Naive thymus-derived CD8-positive, alpha-beta T cell (primary cell): ENCODE data around the gene DUOX1. TPM values are rescaled to one million over a fixed set of nuclear protein-coding genes. Genes with fewer than 3 reads are reported as not detected.

Source experiments
- ATAC-seq, 2 donors: fragments of 150-1000 bp; cut with Tn5 transposase in 1 of 2; sonication (Bioruptor Pico), chemical (Tn5 transposase) in 1 of 2; 1 replicate in 1 of 2; 2 replicates in 1 of 2; pipeline ENCODE4 v1.10.0; 2021; ENCODE audit warnings: mild to moderate bottlenecking in 2 of 2, moderate library complexity in 2 of 2
- POLR2A ChIA-PET: fragments of 350-600 bp; sonication (Branson Sonifier 250); formaldehyde crosslinking; loops from one replicate; lab custom pipeline; 2021; ENCODE audit warnings: antibody characterized with exemption; lab: Charles Lee
- DNase-seq, 10 donors: peaks; one replicate each; pipeline versions ENCODE4 v3.0.0 to v3.0.0-alpha.2; 2020 to 2022
- H3K27ac Mint-ChIP-seq, 10 donors: one replicate each; pipeline ENCODE4 v1.8.0; 2020 to 2022; ENCODE audit warnings: mild to moderate bottlenecking in 10 of 10, mixed read lengths in 10 of 10, moderate library complexity in 4 of 10, inconsistent platforms in 1 of 10
- H3K27me3 Mint-ChIP-seq, 5 donors: one replicate each; pipeline ENCODE4 v1.8.0; 2021 to 2022; ENCODE audit warnings: mixed read lengths in 5 of 5
- H3K36me3 Mint-ChIP-seq, 3 donors: one replicate each; pipeline ENCODE4 v1.8.0; 2020 to 2022; ENCODE audit warnings: mixed read lengths in 3 of 3, mild to moderate bottlenecking in 2 of 3, inconsistent platforms in 1 of 3
- H3K4me1 Mint-ChIP-seq, 4 donors: one replicate each; pipeline ENCODE4 v1.8.0; 2021 to 2022; ENCODE audit warnings: mixed read lengths in 4 of 4
- H3K4me3 Mint-ChIP-seq, 10 donors: one replicate each; pipeline ENCODE4 v1.8.0; 2020 to 2022; ENCODE audit warnings: mild to moderate bottlenecking in 10 of 10, mixed read lengths in 10 of 10, moderate library complexity in 6 of 10, inconsistent platforms in 1 of 10
- H3K9me3 Mint-ChIP-seq, 9 donors: one replicate each; pipeline ENCODE4 v1.8.0; 2020 to 2022; ENCODE audit warnings: mixed read lengths in 9 of 9, mild to moderate bottlenecking in 3 of 9, inconsistent platforms in 1 of 9, moderate library complexity in 1 of 9
- polyA plus RNA-seq, 3 donors: library from polyadenylated mRNA; unstranded; fragments of 300-500 nt; fragmentation: Illumina TruSeq; gene quantifications; one replicate each; pipeline ENCODE4 v1.2.3, GENCODE V29; 2021
- total RNA-seq, 8 experiments: library from RNA in 2 of 8; stranded (reverse) in 2 of 8; gene quantifications; one replicate each; pipeline ENCODE4 v1.2.3 and lab custom pipeline; 2021 to 2026

The DUOX1 gene
- total and polyA plus RNA-seq, 5 experiments from 2014 or later = 0.35 to 3.7 (median 0.40) TPM; not detected in 2

- Mint-ChIP-seq H3K4me3 (peak overlapping the region; percentile 68 to 93 (median 88)), H3K36me3 (peaks cover 0 to 2% (median 0%) of the 10 kb centered on the region in 3 donors), H3K27me3 (peaks cover 42 to 81% (median 65%) of the 10 kb centered on the region in 5 donors), H3K4me1 (peaks cover 21 to 49% (median 39%) of the 10 kb centered on the region in 4 donors), H3K9me3 (peaks cover 0 to 2% (median 0%) of the 10 kb centered on the region in 9 donors), H3K27ac (peak overlapping the region in 3 of 10 donors; percentile 34 to 73 (median 66))
- peak; percentile 67 to 90 (median 78) for DNase-seq
- ATAC-seq = peak; percentile 98
- POLR2A ChIA-PET = interaction anchor here (0.7 kb wide), 1 partner anchor 284 kb away, joined by 3 read pairs; a partner anchor contains a TSS
Measured at GRCh38 chr15:45118131-45118588, 11.6 kb upstream of the DUOX1 start.

GRCh38 chr15:45118996-45119395 lies 10.8 kb upstream of the DUOX1 start:
- peaks cover 0 to 2% (median 0%) of the 10 kb centered on the region in 9 donors for H3K9me3 Mint-ChIP-seq
- H3K4me1 Mint-ChIP-seq = peaks cover 17 to 40% (median 31%) of the 10 kb centered on the region in 4 donors
- DNase-seq (no peak), ATAC-seq (no peak)
- H3K27ac Mint-ChIP-seq = no peak overlapping the region
- H3K27me3 Mint-ChIP-seq = peaks cover 39 to 81% (median 61%) of the 10 kb centered on the region in 5 donors
- no peak overlapping the region for H3K4me3 Mint-ChIP-seq
- peaks cover 0 to under 1% (median 0%) of the 10 kb centered on the region in 3 donors for H3K36me3 Mint-ChIP-seq
- POLR2A ChIA-PET = interaction anchor here (0.6 kb wide), 1 partner anchor 149 kb away, joined by 3 read pairs; no protein-coding TSS in a partner anchor

- Mint-ChIP-seq H3K4me3 (no peak overlapping the region), H3K36me3 (no peaks in the 10 kb centered on the region), H3K9me3 (peaks cover 0 to 2% (median 0%) of the 10 kb centered on the region in 9 donors), H3K27me3 (peaks cover 38 to 74% (median 56%) of the 10 kb centered on the region in 5 donors), H3K27ac (no peak overlapping the region), H3K4me1 (peaks cover 14 to 30% (median 22%) of the 10 kb centered on the region in 4 donors)
- POLR2A ChIA-PET = no interaction called here
- DNase-seq (no peak), ATAC-seq (no peak)
Measured at GRCh38 chr15:45120081-45120972, 9.5 kb upstream of the DUOX1 start.

- peak overlapping the region in 1 of 10 donors; percentile 2 for H3K27ac Mint-ChIP-seq
- ATAC-seq (no peak), DNase-seq (no peak)
- H3K27me3 Mint-ChIP-seq = peaks cover 37 to 74% (median 56%) of the 10 kb centered on the region in 5 donors
- H3K9me3 Mint-ChIP-seq = no peaks in the 10 kb centered on the region
- no peaks in the 10 kb centered on the region for H3K36me3 Mint-ChIP-seq
- no peak overlapping the region for H3K4me3 Mint-ChIP-seq
- peaks cover 14 to 25% (median 19%) of the 10 kb centered on the region in 4 donors for H3K4me1 Mint-ChIP-seq
- POLR2A ChIA-PET = no interaction called here
Measured at GRCh38 chr15:45121020-45121419, 8.8 kb upstream of the DUOX1 start.

- H3K9me3 Mint-ChIP-seq = no peaks in the 10 kb centered on the region
- POLR2A ChIA-PET = no interaction called here
- DNase-seq = no peak
- peak overlapping the region in 1 of 10 donors; percentile 21 for H3K27ac Mint-ChIP-seq
- no peaks in the 10 kb centered on the region for H3K36me3 Mint-ChIP-seq
- no peak overlapping the region for H3K4me3 Mint-ChIP-seq
- H3K4me1 Mint-ChIP-seq = peaks cover 10 to 16% (median 12%) of the 10 kb centered on the region in 4 donors
- peaks cover 33 to 72% (median 55%) of the 10 kb centered on the region in 5 donors for H3K27me3 Mint-ChIP-seq
- no peak for ATAC-seq
Measured at GRCh38 chr15:45121706-45122417, 7.9 kb upstream of the DUOX1 start.

GRCh38 chr15:45122719-45123118 lies 7.1 kb upstream of the DUOX1 start:
- H3K27ac Mint-ChIP-seq = no peak overlapping the region
- H3K27me3 Mint-ChIP-seq = peaks cover 32 to 65% (median 51%) of the 10 kb centered on the region in 5 donors
- no peak for DNase-seq
- no peaks in the 10 kb centered on the region for H3K9me3 Mint-ChIP-seq
- no peak overlapping the region for H3K4me3 Mint-ChIP-seq
- no peak for ATAC-seq
- peaks cover 3 to 8% (median 5%) of the 10 kb centered on the region in 4 donors for H3K4me1 Mint-ChIP-seq
- no peaks in the 10 kb centered on the region for H3K36me3 Mint-ChIP-seq
- POLR2A ChIA-PET = no interaction called here

- Mint-ChIP-seq H3K4me3 (no peak overlapping the region), H3K36me3 (no peaks in the 10 kb centered on the region), H3K27ac (no peak overlapping the region), H3K27me3 (peaks cover 27 to 67% (median 52%) of the 10 kb centered on the region in 5 donors), H3K9me3 (no peaks in the 10 kb centered on the region), H3K4me1 (peaks cover 0 to under 1% (median 0%) of the 10 kb centered on the region in 4 donors)
- POLR2A ChIA-PET = interaction anchor here (1.2 kb wide), 1 partner anchor 77 kb away, joined by 4 read pairs; no protein-coding TSS in a partner anchor
- no peak for DNase-seq
- no peak for ATAC-seq
Measured at GRCh38 chr15:45123397-45123796, 6.4 kb upstream of the DUOX1 start.

- H3K27ac Mint-ChIP-seq = no peak overlapping the region
Measured at GRCh38 chr15:45126535-45127158, 3.1 kb upstream of the DUOX1 start.

GRCh38 chr15:45128971-45129639 lies 689 bp upstream of the DUOX1 start:
- Mint-ChIP-seq H3K9me3 (no peaks in the 10 kb centered on the region), H3K27me3 (peaks cover 23 to 79% (median 68%) of the 10 kb centered on the region in 5 donors), H3K36me3 (peaks cover 0 to 2% (median 0%) of the 10 kb centered on the region in 3 donors), H3K4me1 (peaks cover 0 to 8% (median 3%) of the 10 kb centered on the region in 4 donors), H3K4me3 (peak overlapping the region in 9 of 10 donors; percentile 24 to 61 (median 42)), H3K27ac (no peak overlapping the region)
- DNase-seq (no peak), ATAC-seq (peak; percentile 18 to 35)
- POLR2A ChIA-PET = no interaction called here

More at GRCh38 chr15:45126535-45127158, 3.1 kb upstream of the DUOX1 start:
- Mint-ChIP-seq H3K4me1 (peaks cover 0 to 8% (median 2%) of the 10 kb centered on the region in 4 donors), H3K36me3 (no peaks in the 10 kb centered on the region), H3K4me3 (no peak overlapping the region), H3K27me3 (peaks cover 27 to 73% (median 58%) of the 10 kb centered on the region in 5 donors), H3K9me3 (no peaks in the 10 kb centered on the region)
- POLR2A ChIA-PET = interaction anchor here (0.6 kb wide), 1 partner anchor 149 kb away, joined by 3 read pairs; no protein-coding TSS in a partner anchor
- DNase-seq (peak in 5 of 10 donors; percentile 23 to 43 (median 41)), ATAC-seq (peak; percentile 62 to 64)

- Mint-ChIP-seq H3K27ac (no peak overlapping the region), H3K36me3 (peaks cover 0 to 2% (median 0%) of the 10 kb centered on the region in 3 donors), H3K27me3 (peaks cover 22 to 80% (median 67%) of the 10 kb centered on the region in 5 donors), H3K4me1 (peaks cover 7 to 14% (median 8%) of the 10 kb centered on the region in 4 donors), H3K9me3 (no peaks in the 10 kb centered on the region), H3K4me3 (peak overlapping the region in 9 of 10 donors; percentile 23 to 65 (median 55))
- DNase-seq (no peak), ATAC-seq (no peak)
- POLR2A ChIA-PET = no interaction called here
Measured at GRCh38 chr15:45130291-45131000, 652 bp downstream of the DUOX1 start.

GRCh38 chr15:45131510-45131909 lies 1.7 kb downstream of the DUOX1 start:
- POLR2A ChIA-PET = no interaction called here
- H3K27me3 Mint-ChIP-seq = peaks cover 24 to 77% (median 61%) of the 10 kb centered on the region in 5 donors

More at GRCh38 chr15:45131510-45131909, 1.7 kb downstream of the DUOX1 start:
- H3K4me3 Mint-ChIP-seq = no peak overlapping the region
- H3K36me3 Mint-ChIP-seq = peaks cover 0 to 2% (median 0%) of the 10 kb centered on the region in 3 donors
- H3K27ac Mint-ChIP-seq = no peak overlapping the region
- no peak for DNase-seq
- no peak for ATAC-seq
- peaks cover 10 to 19% (median 13%) of the 10 kb centered on the region in 4 donors for H3K4me1 Mint-ChIP-seq
- H3K9me3 Mint-ChIP-seq = no peaks in the 10 kb centered on the region
